Gastroesophageal sphincter (tissue), 3 donors: Measurements from ENCODE around the gene PDE10A.

Experiments
- POLR2A ChIP-seq, 2 donors: fragments of 450-650 bp; IDR thresholded peaks; one replicate each; pipeline ENCODE4 v1.6.1; 2017; ENCODE audit warnings: antibody characterized with exemption in 2 of 2, mild to moderate bottlenecking in 2 of 2, moderate library complexity in 1 of 2
- POLR2AphosphoS5 ChIP-seq: sonication (generic); formaldehyde crosslinking; IDR thresholded peaks from one replicate; pipeline ENCODE4 v1.6.1; 2017; ENCODE audit warnings: antibody characterized with exemption
- TF ChIP-seq, protein P1 (sequence below), 4 experiments: fragments of 200-600 bp in 2 of 4; fragments of 450-650 bp in 2 of 4; sonication (generic) in 1 of 4; IDR thresholded peaks; one replicate each; pipeline ENCODE4 v1.5.1; 2017 to 2019; ENCODE audit warnings: antibody characterized with exemption in 4 of 4, mild to moderate bottlenecking in 2 of 4, moderate library complexity in 2 of 4

DNA sequence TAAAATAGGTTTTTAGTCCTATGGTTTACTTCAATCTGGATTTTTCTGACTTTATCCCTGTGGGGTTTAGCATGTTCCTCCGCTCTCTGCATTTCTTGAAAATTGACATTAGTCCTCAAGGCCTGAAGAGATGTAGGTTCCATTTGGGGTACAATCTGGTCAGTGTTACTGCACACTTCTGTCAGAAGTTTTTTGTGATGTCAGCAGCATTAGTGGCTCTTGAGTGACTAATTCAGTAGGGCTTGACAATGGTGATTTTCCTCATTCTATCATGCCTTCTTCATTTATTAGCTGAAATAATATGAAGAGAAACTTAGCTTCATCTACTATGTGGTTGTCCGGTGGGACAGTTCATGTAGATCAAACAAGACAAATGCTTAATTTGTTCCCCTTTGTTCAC, 114.6 kb downstream of the PDE10A start:
- TF ChIP-seq, protein P1, sequence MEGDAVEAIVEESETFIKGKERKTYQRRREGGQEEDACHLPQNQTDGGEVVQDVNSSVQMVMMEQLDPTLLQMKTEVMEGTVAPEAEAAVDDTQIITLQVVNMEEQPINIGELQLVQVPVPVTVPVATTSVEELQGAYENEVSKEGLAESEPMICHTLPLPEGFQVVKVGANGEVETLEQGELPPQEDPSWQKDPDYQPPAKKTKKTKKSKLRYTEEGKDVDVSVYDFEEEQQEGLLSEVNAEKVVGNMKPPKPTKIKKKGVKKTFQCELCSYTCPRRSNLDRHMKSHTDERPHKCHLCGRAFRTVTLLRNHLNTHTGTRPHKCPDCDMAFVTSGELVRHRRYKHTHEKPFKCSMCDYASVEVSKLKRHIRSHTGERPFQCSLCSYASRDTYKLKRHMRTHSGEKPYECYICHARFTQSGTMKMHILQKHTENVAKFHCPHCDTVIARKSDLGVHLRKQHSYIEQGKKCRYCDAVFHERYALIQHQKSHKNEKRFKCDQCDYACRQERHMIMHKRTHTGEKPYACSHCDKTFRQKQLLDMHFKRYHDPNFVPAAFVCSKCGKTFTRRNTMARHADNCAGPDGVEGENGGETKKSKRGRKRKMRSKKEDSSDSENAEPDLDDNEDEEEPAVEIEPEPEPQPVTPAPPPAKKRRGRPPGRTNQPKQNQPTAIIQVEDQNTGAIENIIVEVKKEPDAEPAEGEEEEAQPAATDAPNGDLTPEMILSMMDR (IDR thresholded peaks at IDR 0.05), result no peak
- TF ChIP-seq POLR2AphosphoS5 (no peak), POLR2A (IDR thresholded peaks at IDR 0.05) (no peak)
